Bronchial epithelial cell (primary cell): Measurements from ENCODE around the gene CLIP1. TPM values are rescaled to one million over a fixed set of nuclear protein-coding genes. Genes with fewer than 3 reads are reported as not detected.
"Not testable (repeated sequence)": the region's sequence is repeated elsewhere in the genome, so short reads cannot be mapped to it uniquely, and the experiment has no call there.

Experiments used
- DNase-seq: peaks from one replicate; pipeline ENCODE4 v3.0.0-alpha.2; 2010; ENCODE audit warnings: low read depth
- FAIRE-seq: peaks from 2 replicates; lab custom pipeline; 2011; peaks lifted over from hg19 to GRCh38; lab: Jason Lieb, UNC
- H3K27me3 ChIP-seq: 2 replicates; pipeline ENCODE4 v1.5.1; 2011; ENCODE audit warnings: low read length; ENCODE audit not compliant: control insufficient read depth, insufficient read depth
- H3K36me3 ChIP-seq: 2 replicates; pipeline ENCODE4 v1.5.1; 2011; ENCODE audit warnings: low read length; ENCODE audit not compliant: control insufficient read depth, insufficient read depth
- H3K4me3 ChIP-seq: 2 replicates; pipeline ENCODE4 v1.5.1; 2011; ENCODE audit warnings: mild to moderate bottlenecking, low read depth, low read length, control low read depth
- total RNA-seq: library from RNA; depleted of rRNA; stranded (reverse); fragments of >200 nt; gene quantifications from 2 replicates; pipeline ENCODE4 v1.2.1, GENCODE V29; 2014
- TF ChIP-seq, protein P1 (sequence below): IDR thresholded peaks from 2 replicates; pipeline ENCODE4 v1.5.1; 2011; ENCODE audit warnings: mild to moderate bottlenecking, moderate library complexity, low read length, control low read depth, inconsistent platforms; ENCODE audit not compliant: insufficient read depth, severe bottlenecking

Gene CLIP1
- total RNA-seq, 1 donor from 2014 or later: 69.0 TPM

DNA sequence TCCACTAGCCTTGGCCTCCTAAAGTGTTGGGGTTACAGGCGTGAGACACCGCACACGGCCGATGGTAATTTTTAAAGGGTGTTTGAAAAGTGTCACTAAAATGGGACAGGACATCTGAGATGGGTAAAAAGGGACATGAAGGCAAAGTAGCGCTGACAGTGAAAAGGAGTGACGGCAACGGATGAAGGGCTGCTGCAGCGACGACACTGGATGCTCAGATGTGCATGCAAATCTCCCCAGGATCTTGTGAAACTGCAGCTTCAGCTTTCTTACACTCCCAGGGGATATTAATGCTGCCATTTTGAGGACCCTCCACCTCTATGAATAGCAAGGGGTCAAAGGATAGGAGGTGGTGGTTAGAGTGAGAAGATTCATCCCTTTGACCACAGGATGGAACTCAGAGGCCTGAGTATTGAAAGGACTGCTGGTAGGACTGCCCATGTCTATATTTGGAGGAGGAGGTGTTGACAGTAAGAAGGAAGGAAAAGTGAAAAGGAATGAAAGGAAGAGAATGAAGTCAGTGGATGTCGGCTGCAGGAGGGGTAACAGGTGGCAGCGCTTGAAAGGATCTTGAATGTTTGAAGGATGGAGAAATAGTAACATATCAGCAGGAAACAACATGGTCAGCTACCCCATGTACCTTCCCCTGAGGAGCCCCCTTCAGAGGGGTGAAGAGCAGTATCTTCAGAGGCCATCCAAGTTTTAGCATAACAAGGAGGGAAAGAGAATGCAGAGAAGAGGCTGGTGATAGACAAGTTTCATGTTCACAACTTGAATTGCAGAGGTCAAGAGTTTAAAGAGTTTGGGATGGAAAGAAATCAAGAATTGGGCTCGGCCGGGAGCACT is 37.1 kb downstream of the CLIP1 start:
- no peak for FAIRE-seq
- TF ChIP-seq, protein P1, sequence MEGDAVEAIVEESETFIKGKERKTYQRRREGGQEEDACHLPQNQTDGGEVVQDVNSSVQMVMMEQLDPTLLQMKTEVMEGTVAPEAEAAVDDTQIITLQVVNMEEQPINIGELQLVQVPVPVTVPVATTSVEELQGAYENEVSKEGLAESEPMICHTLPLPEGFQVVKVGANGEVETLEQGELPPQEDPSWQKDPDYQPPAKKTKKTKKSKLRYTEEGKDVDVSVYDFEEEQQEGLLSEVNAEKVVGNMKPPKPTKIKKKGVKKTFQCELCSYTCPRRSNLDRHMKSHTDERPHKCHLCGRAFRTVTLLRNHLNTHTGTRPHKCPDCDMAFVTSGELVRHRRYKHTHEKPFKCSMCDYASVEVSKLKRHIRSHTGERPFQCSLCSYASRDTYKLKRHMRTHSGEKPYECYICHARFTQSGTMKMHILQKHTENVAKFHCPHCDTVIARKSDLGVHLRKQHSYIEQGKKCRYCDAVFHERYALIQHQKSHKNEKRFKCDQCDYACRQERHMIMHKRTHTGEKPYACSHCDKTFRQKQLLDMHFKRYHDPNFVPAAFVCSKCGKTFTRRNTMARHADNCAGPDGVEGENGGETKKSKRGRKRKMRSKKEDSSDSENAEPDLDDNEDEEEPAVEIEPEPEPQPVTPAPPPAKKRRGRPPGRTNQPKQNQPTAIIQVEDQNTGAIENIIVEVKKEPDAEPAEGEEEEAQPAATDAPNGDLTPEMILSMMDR: no peak
- DNase-seq: no peak
- Histone ChIP-seq H3K27me3 (no peaks in the 10 kb centered on the region), H3K4me3 (no peak overlapping the region), H3K36me3 (peaks cover 6% of the 10 kb centered on the region)

DNA sequence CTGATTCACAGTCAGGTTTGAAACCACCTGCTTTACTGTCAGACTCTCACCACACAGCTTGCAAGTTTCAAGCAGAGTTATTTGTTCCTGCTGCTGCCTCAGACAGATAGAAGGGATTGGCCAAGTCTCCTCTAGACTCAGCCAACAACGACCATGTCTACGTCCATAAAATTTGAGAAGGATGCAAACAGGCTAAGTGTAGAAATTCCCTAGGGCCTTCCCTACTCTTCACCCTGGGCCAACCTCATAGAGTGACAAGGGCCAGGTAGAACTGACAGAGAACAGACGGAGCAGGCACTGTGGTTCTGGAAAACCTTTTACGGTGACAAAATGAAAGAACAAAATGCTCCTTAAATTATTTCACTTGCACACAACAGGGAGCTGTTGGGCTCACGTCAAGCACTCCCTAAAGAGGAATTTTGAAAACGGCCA is 39.5 kb downstream of the CLIP1 start:
- FAIRE-seq (no peak), DNase-seq (no peak)
- peaks cover 7% of the 10 kb centered on the region for H3K36me3 ChIP-seq
- no peaks in the 10 kb centered on the region for H3K27me3 ChIP-seq
- TF ChIP-seq, protein P1: no peak
- no peak overlapping the region for H3K4me3 ChIP-seq

DNA sequence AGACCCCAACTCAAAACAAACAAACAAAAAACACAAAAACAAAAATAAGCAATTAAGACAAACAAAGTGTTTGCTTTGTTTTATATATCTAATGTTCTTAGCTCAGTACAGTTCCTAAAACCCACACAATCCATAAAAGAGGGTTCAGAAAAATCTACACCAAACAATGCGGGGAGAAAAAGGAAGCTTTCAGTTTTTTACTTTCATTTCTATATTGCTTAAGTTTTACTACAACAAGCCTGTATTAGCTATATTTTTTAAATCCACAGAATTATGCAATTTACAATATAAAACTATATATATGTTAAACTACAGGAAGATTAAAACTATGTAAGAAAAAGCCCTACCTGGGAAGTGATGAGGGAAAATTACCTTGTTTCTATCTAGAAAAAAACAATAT is 41.4 kb downstream of the CLIP1 start:
- no peak for DNase-seq
- no peak for FAIRE-seq
- Histone ChIP-seq H3K4me3 (no peak overlapping the region), H3K36me3 (peaks cover 14% of the 10 kb centered on the region), H3K27me3 (no peaks in the 10 kb centered on the region)
- TF ChIP-seq, protein P1: no peak

- DNase-seq, H3K4me3 ChIP-seq, H3K27me3 ChIP-seq, FAIRE-seq: not testable (repeated sequence)
- H3K36me3 ChIP-seq: peaks cover 11% of the 10 kb centered on the region
Observed at GRCh38 chr12:122376751-122377150, 45.7 kb downstream of the CLIP1 start.

GRCh38 chr12:122374707-122375106 is 47.8 kb downstream of the CLIP1 start:
- no peak for DNase-seq
- FAIRE-seq: no peak
- peaks cover 12% of the 10 kb centered on the region for H3K36me3 ChIP-seq
- TF ChIP-seq, protein P1: no peak
- no peaks in the 10 kb centered on the region for H3K27me3 ChIP-seq
- no peak overlapping the region for H3K4me3 ChIP-seq

- no peak for FAIRE-seq
- TF ChIP-seq, protein P1: no peak
- no peak for DNase-seq
- Histone ChIP-seq H3K36me3 (peaks cover 5% of the 10 kb centered on the region), H3K4me3 (no peak overlapping the region), H3K27me3 (no peaks in the 10 kb centered on the region)
Observed at GRCh38 chr12:122371475-122372045, 50.9 kb downstream of the CLIP1 start.
